Keratinocyte (primary cell): ENCODE measurements around the gene TJP3. TPM values are rescaled to one million over a fixed set of nuclear protein-coding genes. Genes with fewer than 3 reads are reported as not detected.

Source experiments
- DNase-seq: peaks from one replicate; pipeline ENCODE4 v3.0.0-alpha.2; 2011; ENCODE audit warnings: low read depth, missing footprints, low spot score
- FAIRE-seq: peaks from 2 replicates; lab custom pipeline; 2011; peaks lifted over from hg19 to GRCh38; lab: Jason Lieb, UNC
- H2AFZ ChIP-seq: 2 replicates; pipeline ENCODE4 v1.6.0; 2012; ENCODE audit warnings: low read length, control low read depth, inconsistent platforms; ENCODE audit not compliant: control insufficient read depth
- H3K27ac ChIP-seq: 2 replicates; pipeline ENCODE4 v1.5.1; 2011; ENCODE audit warnings: low read length; ENCODE audit not compliant: control insufficient read depth, insufficient read depth
- H3K27me3 ChIP-seq: 3 replicates; pipeline ENCODE4 v1.6.0; 2011; ENCODE audit warnings: low read length; ENCODE audit not compliant: control insufficient read depth, insufficient read depth; ENCODE audit errors: extremely low read depth
- H3K36me3 ChIP-seq, 2 experiments: 2 replicates in 1 of 2; 3 replicates in 1 of 2; pipeline ENCODE4 v1.5.1; 2011; ENCODE audit warnings: low read length in 2 of 2, mild to moderate bottlenecking in 1 of 2; ENCODE audit not compliant: control insufficient read depth in 2 of 2, insufficient read depth in 2 of 2; ENCODE audit errors: extremely low read depth in 1 of 2
- H3K4me1 ChIP-seq: 3 replicates; pipeline ENCODE4 v1.5.1; 2011; ENCODE audit warnings: low read length; ENCODE audit not compliant: control insufficient read depth, insufficient read depth; ENCODE audit errors: extremely low read depth
- H3K4me2 ChIP-seq: 3 replicates; pipeline ENCODE4 v1.6.0; 2011; ENCODE audit warnings: low read depth, low read length; ENCODE audit not compliant: control insufficient read depth, insufficient read depth; ENCODE audit errors: extremely low read depth
- H3K4me3 ChIP-seq, 3 experiments: fragments of 200-600 bp in 1 of 3; sonication (generic) in 1 of 3; 2 replicates in 2 of 3; 3 replicates in 1 of 3; pipeline ENCODE4 v1.5.1; 2011 to 2016; ENCODE audit warnings: low read length in 3 of 3, mild to moderate bottlenecking in 3 of 3, control low read depth in 2 of 3, inconsistent platforms in 1 of 3, low read depth in 1 of 3, mixed read lengths in 1 of 3, mixed run types in 1 of 3, moderate library complexity in 1 of 3; ENCODE audit not compliant: control insufficient read depth in 2 of 3, insufficient read depth in 2 of 3; ENCODE audit errors: extremely low read depth in 1 of 3
- H3K79me2 ChIP-seq: 2 replicates; pipeline ENCODE4 v1.6.0; 2012; ENCODE audit warnings: low read length; ENCODE audit not compliant: control insufficient read depth, insufficient read depth
- H3K9ac ChIP-seq: 3 replicates; pipeline ENCODE4 v1.6.0; 2011; ENCODE audit warnings: low read length; ENCODE audit not compliant: control insufficient read depth, insufficient read depth; ENCODE audit errors: extremely low read depth
- H3K9me1 ChIP-seq: 3 replicates; pipeline ENCODE4 v1.6.0; 2011; ENCODE audit warnings: low read length; ENCODE audit not compliant: control insufficient read depth, insufficient read depth; ENCODE audit errors: extremely low read depth
- H3K9me3 ChIP-seq: 2 replicates; pipeline ENCODE4 v1.5.1; 2012; ENCODE audit warnings: low read depth, low read length; ENCODE audit not compliant: control insufficient read depth
- H4K20me1 ChIP-seq: 3 replicates; pipeline ENCODE4 v1.6.0; 2011; ENCODE audit warnings: low read length; ENCODE audit not compliant: control insufficient read depth, insufficient read depth; ENCODE audit errors: extremely low read depth
- CTCF ChIP-seq, 3 experiments: IDR thresholded peaks in 1 of 3; conservative IDR thresholded peaks in 1 of 3; optimal IDR thresholded peaks in 1 of 3; 2 replicates in 2 of 3; 3 replicates in 1 of 3; pipeline versions ENCODE3 to v1.5.1; 2011; ENCODE audit warnings: low read length in 3 of 3, mild to moderate bottlenecking in 3 of 3, moderate library complexity in 2 of 3, control low read depth in 1 of 3, inconsistent platforms in 1 of 3; ENCODE audit not compliant: insufficient read depth in 2 of 3; ENCODE audit errors: extremely low read depth in 1 of 3
- EZH2 ChIP-seq: IDR thresholded peaks from one replicate; pipeline ENCODE4 v1.6.1; 2012; ENCODE audit warnings: inconsistent platforms, mild to moderate bottlenecking, low read length, moderate library complexity
- dilution Hi-C: fragments of 300-500 bp; cut with MboI; formaldehyde crosslinking; loops from one replicate; pipeline ENCODE4 v1.7.0; 2020; ENCODE audit warnings: low sequenced_read_pairs; ENCODE audit not compliant: extremely low pct_ligation_motif_present
- polyA plus RNA-seq, 5 experiments: library from polyadenylated mRNA; depleted of rRNA in 3 of 5; stranded (reverse) in 3 of 5; stranded (forward) in 1 of 5; unstranded in 1 of 5; fragments of >200 nt; gene quantifications; 1 replicate in 1 of 5; 2 replicates in 3 of 5; 3 replicates in 1 of 5; pipeline versions ENCODE4 v1.2.1 to v1.2.3, GENCODE V29; 2011 to 2012; ENCODE audit warnings: missing spikeins in 2 of 5, low read depth in 1 of 5, low replicate concordance in 1 of 5

TJP3 gene
- polyA plus RNA-seq, 1 donor (not counting 4 experiments of a cell fraction or from before 2014, with no cell fraction given), result 0.08 TPM

- DNase-seq (no peak), FAIRE-seq (no peak)
Measured at GRCh38 chr19:3773814-3774515, 65.8 kb downstream of the TJP3 start.

GRCh38 chr19:3774621-3775373 is 66.6 kb downstream of the TJP3 start:
- H3K4me2 ChIP-seq, result no peak overlapping the region
- peaks cover 7% of the 10 kb centered on the region for H3K27me3 ChIP-seq
- H3K9me3 ChIP-seq, result no peaks in the 10 kb centered on the region
- H3K9me1 ChIP-seq, result no peaks in the 10 kb centered on the region
- no peak for DNase-seq
- H3K4me3 ChIP-seq, result no peak overlapping the region
- TF ChIP-seq CTCF (optimal IDR thresholded peaks at IDR 0.05 in 1 of 3, IDR thresholded peaks at IDR 0.05 in 1 of 3, conservative IDR thresholded peaks at IDR 0.05 in 1 of 3; ENCODE audit: extremely low read depth in 1 of 3, insufficient read depth in 2 of 3, low read length in 3 of 3), result no peak
- TF ChIP-seq EZH2, result no peak
- H3K79me2 ChIP-seq, result no peaks in the 10 kb centered on the region
- no peak overlapping the region for H2AFZ ChIP-seq
- no peak overlapping the region for H3K9ac ChIP-seq
- dilution Hi-C loops, result no loop called here
- H3K36me3 ChIP-seq, result no peaks in the 10 kb centered on the region
- FAIRE-seq, result no peak
- no peaks in the 10 kb centered on the region for H3K4me1 ChIP-seq
- no peak overlapping the region for H3K27ac ChIP-seq
- H4K20me1 ChIP-seq, result no peaks in the 10 kb centered on the region

More at GRCh38 chr19:3773814-3774515, 65.8 kb downstream of the TJP3 start:
- Histone ChIP-seq H4K20me1 (no peaks in the 10 kb centered on the region), H3K9me3 (no peaks in the 10 kb centered on the region), H3K9me1 (no peaks in the 10 kb centered on the region), H3K36me3 (no peaks in the 10 kb centered on the region), H3K4me2 (no peak overlapping the region), H3K27me3 (peaks cover 7% of the 10 kb centered on the region), H3K9ac (no peak overlapping the region), H3K27ac (no peak overlapping the region), H3K4me3 (no peak overlapping the region), H3K79me2 (no peaks in the 10 kb centered on the region), H3K4me1 (no peaks in the 10 kb centered on the region), H2AFZ (no peak overlapping the region)
- TF ChIP-seq CTCF (optimal IDR thresholded peaks at IDR 0.05 in 1 of 3, IDR thresholded peaks at IDR 0.05 in 1 of 3, conservative IDR thresholded peaks at IDR 0.05 in 1 of 3; ENCODE audit: extremely low read depth in 1 of 3, insufficient read depth in 2 of 3, low read length in 3 of 3) (no peak), EZH2 (no peak)
- dilution Hi-C loops, result no loop called here
